ENCODE data around the gene OMD. TPM values are rescaled to one million over a fixed set of nuclear protein-coding genes. Genes with fewer than 3 reads are reported as not detected.

OMD gene
- polyA plus RNA-seq, 1 of the 3 experiments (the other 2 are of a cell fraction) = not detected

GRCh38 chr9:92463387-92463786, 39.1 kb upstream of the OMD start:
- Histone ChIP-seq H3K36me3 (replicated peaks in 1 of 2; ENCODE audit: control insufficient read depth in 1 of 2, insufficient read depth in 2 of 2, low read length in 1 of 2) (no peaks in the 10 kb centered on the region), H3K27me3 (ENCODE audit: insufficient read depth) (no peaks in the 10 kb centered on the region), H3K4me2 (peak overlapping the region; percentile 43), H3K4me3 (ENCODE audit: low read depth in 2 of 2, low read length in 1 of 2) (no peak overlapping the region), H2AFZ (ENCODE audit: low read depth) (no peak overlapping the region), H3K27ac (ENCODE audit: low read depth in 2 of 2, low read length in 1 of 2) (peak overlapping the region in 1 of 2 experiments; percentile 68; a peak in 2 of 4 replicates), H3F3A (replicated peaks; ENCODE audit: insufficient read depth) (no peaks in the 10 kb centered on the region), H3K9me2 (no peaks in the 10 kb centered on the region), H3K9me3 (no peaks in the 10 kb centered on the region), H3K79me2 (ENCODE audit: insufficient read depth) (no peaks in the 10 kb centered on the region), H3K9ac (no peak overlapping the region; the same call in 1 of the 2 replicates), H4K20me1 (ENCODE audit: insufficient read depth) (no peaks in the 10 kb centered on the region), H3K4me1 (ENCODE audit: control insufficient read depth in 1 of 2, insufficient read depth in 2 of 2, low read depth in 1 of 2, low read length in 1 of 2) (peaks cover 4 to 20% of the 10 kb centered on the region in 2 experiments)
- no peak for DNase-seq
- no peak for TF ChIP-seq RCOR1 (IDR thresholded peaks at IDR 0.05; ENCODE audit: low read length)
- TF ChIP-seq RFX5 (IDR thresholded peaks at IDR 0.05; ENCODE audit: low read length) = no peak
- no peak for TF ChIP-seq GABPA (IDR thresholded peaks at IDR 0.05; ENCODE audit: low read depth)
- TF ChIP-seq CTCF (IDR thresholded peaks at IDR 0.05) = no peak
- ChIA-PET CTCF (interaction anchor here (0.9 to 1.2 kb wide), 3 partner anchors 17 to 323 kb away, joined by 3 read pairs; no protein-coding TSS in a partner anchor), POLR2A (no interaction called here)

- ChIA-PET POLR2A (no interaction called here), CTCF (interaction anchor here (2.1 kb wide), 1 partner anchor 177 kb away, joined by 4 read pairs; no protein-coding TSS in a partner anchor)
- Histone ChIP-seq H3K9me2 (no peaks in the 10 kb centered on the region), H3K27ac (ENCODE audit: low read depth in 2 of 2, low read length in 1 of 2) (no peak overlapping the region), H3K9me3 (no peaks in the 10 kb centered on the region), H3K27me3 (ENCODE audit: insufficient read depth) (no peaks in the 10 kb centered on the region), H3K4me1 (ENCODE audit: control insufficient read depth in 1 of 2, insufficient read depth in 2 of 2, low read depth in 1 of 2, low read length in 1 of 2) (no peaks in the 10 kb centered on the region; a peak in 1 of 4 replicates), H3K4me2 (no peak overlapping the region), H3K4me3 (ENCODE audit: low read depth in 2 of 2, low read length in 1 of 2) (no peak overlapping the region), H2AFZ (ENCODE audit: low read depth) (no peak overlapping the region), H3K79me2 (ENCODE audit: insufficient read depth) (no peaks in the 10 kb centered on the region), H3K36me3 (replicated peaks in 1 of 2; ENCODE audit: control insufficient read depth in 1 of 2, insufficient read depth in 2 of 2, low read length in 1 of 2) (no peaks in the 10 kb centered on the region), H4K20me1 (ENCODE audit: insufficient read depth) (no peaks in the 10 kb centered on the region), H3F3A (replicated peaks; ENCODE audit: insufficient read depth) (no peaks in the 10 kb centered on the region), H3K9ac (no peak overlapping the region)
- no peak for DNase-seq
- over 99% methylated on average over 4 of the region's 4 CpGs for WGBS (ENCODE audit: low lambda C conversion rate)
- TF ChIP-seq SMC3 (IDR thresholded peaks at IDR 0.05; ENCODE audit: low read depth, low read length) (no peak), EP300 (IDR thresholded peaks at IDR 0.05; ENCODE audit: borderline replicate concordance in 1 of 2, low read depth in 1 of 2, low read length in 1 of 2) (no peak), FOXM1 (IDR thresholded peaks at IDR 0.05; ENCODE audit: low read depth) (no peak), REST (IDR thresholded peaks at IDR 0.05; ENCODE audit: low read depth, low read length) (no peak), CTCF (IDR thresholded peaks at IDR 0.05) (no peak), CHD2 (IDR thresholded peaks at IDR 0.05; ENCODE audit: low read length, partially characterized antibody) (no peak), USF2 (IDR thresholded peaks at IDR 0.05; ENCODE audit: borderline replicate concordance, low read depth, low read length) (no peak), JUND (IDR thresholded peaks at IDR 0.05) (no peak), RXRA (IDR thresholded peaks at IDR 0.05; ENCODE audit: borderline replicate concordance, low read depth) (no peak), FOXJ3 (CRISPR knock-in tag; IDR thresholded peaks at IDR 0.05) (no peak), FOSL2 (IDR thresholded peaks at IDR 0.05; ENCODE audit: borderline replicate concordance, low read depth) (no peak), PBX3 (IDR thresholded peaks at IDR 0.05) (no peak)
Observed at GRCh38 chr9:92457576-92457975, 33.3 kb upstream of the OMD start.

All from SK-N-SH (cell line).